ENCODE data around the gene TBC1D16.

The TBC1D16 gene

GRCh38 chr17:80025796-80026195, 9.9 kb downstream of the TBC1D16 start:
- in situ Hi-C loops (cut with MboI; ENCODE audit: low sequenced_read_pairs): no loop called here

GRCh38 chr17:80025140-80025539, 10.5 kb downstream of the TBC1D16 start:
- in situ Hi-C loops (cut with MboI; ENCODE audit: low sequenced_read_pairs): no loop called here

GRCh38 chr17:80024206-80024972, 11.3 kb downstream of the TBC1D16 start:
- in situ Hi-C loops (cut with MboI; ENCODE audit: low sequenced_read_pairs): no loop called here

- in situ Hi-C loops (cut with MboI; ENCODE audit: low sequenced_read_pairs): no loop called here
These were observed 12.0 kb downstream of the TBC1D16 start for GRCh38 chr17:80023481-80024205.

- in situ Hi-C loops (cut with MboI; ENCODE audit: low sequenced_read_pairs): no loop called here
These were observed 14.1 kb downstream of the TBC1D16 start for GRCh38 chr17:80021600-80021999.

GRCh38 chr17:80018917-80019651, 16.6 kb downstream of the TBC1D16 start:
- in situ Hi-C loops (cut with MboI; ENCODE audit: low sequenced_read_pairs): no loop called here

- in situ Hi-C loops (cut with MboI; ENCODE audit: low sequenced_read_pairs): no loop called here
These were observed 18.3 kb downstream of the TBC1D16 start for GRCh38 chr17:80017226-80018010.

- in situ Hi-C loops (cut with MboI; ENCODE audit: low sequenced_read_pairs): no loop called here
These were observed 22.6 kb downstream of the TBC1D16 start for GRCh38 chr17:80012765-80013741.

- in situ Hi-C loops (cut with MboI; ENCODE audit: low sequenced_read_pairs): no loop called here
These were observed 23.6 kb downstream of the TBC1D16 start for GRCh38 chr17:80011989-80012555.

GRCh38 chr17:80010283-80010858, 25.3 kb downstream of the TBC1D16 start:
- in situ Hi-C loops (cut with MboI; ENCODE audit: low sequenced_read_pairs): no loop called here

GRCh38 chr17:80009391-80010282, 26.0 kb downstream of the TBC1D16 start:
- in situ Hi-C loops (cut with MboI; ENCODE audit: low sequenced_read_pairs): no loop called here

- in situ Hi-C loops (cut with MboI; ENCODE audit: low sequenced_read_pairs): no loop called here
These were observed 26.8 kb downstream of the TBC1D16 start for GRCh38 chr17:80008848-80009247.

GRCh38 chr17:80008383-80008840, 27.3 kb downstream of the TBC1D16 start:
- in situ Hi-C loops (cut with MboI; ENCODE audit: low sequenced_read_pairs): no loop called here

- in situ Hi-C loops (cut with MboI; ENCODE audit: low sequenced_read_pairs): no loop called here
These were observed 27.7 kb downstream of the TBC1D16 start for GRCh38 chr17:80007939-80008338.

GRCh38 chr17:80006811-80007752, 28.6 kb downstream of the TBC1D16 start:
- in situ Hi-C loops (cut with MboI; ENCODE audit: low sequenced_read_pairs): no loop called here

- in situ Hi-C loops (cut with MboI; ENCODE audit: low sequenced_read_pairs): no loop called here
These were observed 29.3 kb downstream of the TBC1D16 start for GRCh38 chr17:80006339-80006720.
